Liver (tissue), 9 donors: ENCODE data around the gene RHOH. TPM values are rescaled to one million over a fixed set of nuclear protein-coding genes. Genes with fewer than 3 reads are reported as not detected.

Experiments used
- DNase-seq: peaks from one replicate; pipeline ENCODE4 v3.0.0-alpha.2; 2017; ENCODE audit warnings: low spot score
- H3K27ac ChIP-seq, 2 donors: one replicate each; pipeline ENCODE4 v1.7.0; 2013; ENCODE audit warnings: inconsistent platforms in 2 of 2, low read length in 2 of 2, control low read depth in 1 of 2, low read depth in 1 of 2, mild to moderate bottlenecking in 1 of 2
- H3K27me3 ChIP-seq, 4 donors: one replicate each; pipeline versions ENCODE4 v1.6.1 to v1.7.0; 2013; ENCODE audit warnings: low read length in 3 of 4, inconsistent platforms in 1 of 4, mild to moderate bottlenecking in 1 of 4, moderate library complexity in 1 of 4; ENCODE audit not compliant: control insufficient read depth in 4 of 4, insufficient read depth in 4 of 4
- H3K36me3 ChIP-seq, 4 donors: one replicate each; pipeline versions ENCODE4 v1.6.1 to v1.7.0; 2013; ENCODE audit warnings: low read length in 3 of 4, mild to moderate bottlenecking in 3 of 4, low read depth in 1 of 4, moderate library complexity in 1 of 4; ENCODE audit not compliant: control insufficient read depth in 4 of 4, insufficient read depth in 3 of 4
- H3K4me1 ChIP-seq, 4 donors: one replicate each; pipeline versions ENCODE4 v1.6.1 to v1.7.0; 2013; ENCODE audit warnings: low read length in 3 of 4, mild to moderate bottlenecking in 3 of 4, moderate library complexity in 1 of 4; ENCODE audit not compliant: control insufficient read depth in 4 of 4, insufficient read depth in 4 of 4
- H3K4me3 ChIP-seq, 3 donors: one replicate each; pipeline versions ENCODE4 v1.6.1 to v1.7.0; 2013; ENCODE audit warnings: low read length in 3 of 3, control low read depth in 1 of 3, low read depth in 1 of 3, mild to moderate bottlenecking in 1 of 3
- H3K9ac ChIP-seq, 2 donors: one replicate each; pipeline ENCODE4 v1.7.0; 2013; ENCODE audit warnings: low read length in 2 of 2, mild to moderate bottlenecking in 2 of 2, moderate library complexity in 2 of 2, control low read depth in 1 of 2, low read depth in 1 of 2
- H3K9me3 ChIP-seq, 4 donors: one replicate each; pipeline versions ENCODE4 v1.6.1 to v1.7.0; 2013; ENCODE audit warnings: low read length in 3 of 4; ENCODE audit not compliant: control insufficient read depth in 4 of 4
- CTCF ChIP-seq: fragments of 150-350 bp; IDR thresholded peaks from 2 replicates; pipeline ENCODE4 v1.5.1; 2017; ENCODE audit warnings: improper control_type of control experiment, low read depth, low read length; ENCODE audit not compliant: missing input control
- EGR1 ChIP-seq, 2 donors: IDR thresholded peaks; 2 replicates each; pipeline ENCODE4 v1.6.1; 2016 to 2018; ENCODE audit warnings: antibody characterized with exemption in 2 of 2, low read depth in 2 of 2
- FOXA1 ChIP-seq: IDR thresholded peaks from 2 replicates; pipeline ENCODE4 v1.6.1; 2016; ENCODE audit warnings: antibody characterized with exemption
- FOXA2 ChIP-seq: IDR thresholded peaks from 2 replicates; pipeline ENCODE4 v1.6.1; 2016; ENCODE audit warnings: antibody characterized with exemption
- GABPA ChIP-seq, 2 donors: IDR thresholded peaks in 1 of 2; conservative IDR thresholded peaks in 1 of 2; 2 replicates each; pipeline ENCODE4 v1.6.1; 2016; ENCODE audit warnings: antibody characterized with exemption in 2 of 2, mild to moderate bottlenecking in 1 of 2, moderate library complexity in 1 of 2
- HNF4A ChIP-seq, 2 donors: conservative IDR thresholded peaks; 2 replicates each; pipeline ENCODE4 v1.6.1; 2016; ENCODE audit warnings: antibody characterized with exemption in 2 of 2, mild to moderate bottlenecking in 2 of 2
- HNF4G ChIP-seq: IDR thresholded peaks from 2 replicates; pipeline ENCODE4 v1.6.1; 2016; ENCODE audit warnings: antibody characterized with exemption
- MAX ChIP-seq: IDR thresholded peaks from 2 replicates; pipeline ENCODE4 v1.6.1; 2016; ENCODE audit warnings: antibody characterized with exemption
- NR2F2 ChIP-seq: IDR thresholded peaks from 2 replicates; pipeline ENCODE4 v1.6.1; 2016; ENCODE audit warnings: antibody characterized with exemption
- RAD21 ChIP-seq, 2 donors: IDR thresholded peaks; 2 replicates each; pipeline ENCODE4 v1.6.1; 2016; ENCODE audit warnings: antibody characterized with exemption in 2 of 2, mild to moderate bottlenecking in 2 of 2
- REST ChIP-seq: IDR thresholded peaks from 2 replicates; pipeline ENCODE4 v1.6.1; 2016; ENCODE audit warnings: antibody characterized with exemption, mild to moderate bottlenecking
- SP1 ChIP-seq: IDR thresholded peaks from 2 replicates; pipeline ENCODE4 v1.6.1; 2018; ENCODE audit warnings: antibody characterized with exemption, mild to moderate bottlenecking
- TAF1 ChIP-seq: conservative IDR thresholded peaks from 2 replicates; pipeline ENCODE4 v1.6.1; 2016; ENCODE audit warnings: antibody characterized with exemption, mild to moderate bottlenecking
- YY1 ChIP-seq: IDR thresholded peaks from 2 replicates; pipeline ENCODE4 v1.6.1; 2016; ENCODE audit warnings: antibody characterized with exemption, mild to moderate bottlenecking
- ZBTB33 ChIP-seq: IDR thresholded peaks from 2 replicates; pipeline ENCODE4 v1.6.1; 2016; ENCODE audit warnings: antibody characterized with exemption
- WGBS: extraction: QIAGEN DNeasy Blood & Tissue Kit; methylation state at CpG from one replicate; pipeline ENCODE4 v1.1.7; 2013; 5-methylcytosine and 5-hydroxymethylcytosine counted together
- polyA plus RNA-seq, 2 donors: library from polyadenylated mRNA; stranded (reverse) in 1 of 2; unstranded in 1 of 2; fragments of 200-250 nt in 1 of 2; fragments of >200 nt in 1 of 2; fragmentation: Nextera tagmentation in 1 of 2; extraction: Ambion mirVana in 1 of 2; gene quantifications; one replicate each; pipeline versions ENCODE4 v1.2.1 to v1.2.3, GENCODE V29; 2013 to 2015
- total RNA-seq, 2 donors: library from RNA; depleted of rRNA; stranded (reverse); fragments of >200 nt; gene quantifications; one replicate each; pipeline ENCODE4 v1.2.3, GENCODE V29; 2014
- donor health status: healthy.
- donor health status: healthy.
- donor health status: healthy.
- donor health status: healthy.
- donor health status: healthy.

The RHOH gene
- total and polyA plus RNA-seq, 4 donors, result 0.56 to 2.3 (median 1.3) TPM

GRCh38 chr4:40196272-40196671 is 559 bp upstream of the RHOH start:
- no peak for TF ChIP-seq TAF1
- no peak for TF ChIP-seq REST
- no peak for TF ChIP-seq HNF4A (conservative IDR thresholded peaks at IDR 0.05)
- no peak for TF ChIP-seq NR2F2
- TF ChIP-seq YY1, result no peak
- TF ChIP-seq ZBTB33, result no peak
- TF ChIP-seq SP1, result no peak
- no peak for TF ChIP-seq GABPA (IDR thresholded peaks at IDR 0.05 in 1 of 2, conservative IDR thresholded peaks at IDR 0.05 in 1 of 2)
- no peak for TF ChIP-seq CTCF
- no peak for TF ChIP-seq MAX
- no peak for TF ChIP-seq HNF4G
- TF ChIP-seq RAD21 (IDR thresholded peaks at IDR 0.05), result no peak
- TF ChIP-seq FOXA1, result no peak
- TF ChIP-seq EGR1 (IDR thresholded peaks at IDR 0.05; ENCODE audit: low read depth in 2 of 2), result no peak
- no peak for TF ChIP-seq FOXA2
- no peak overlapping the region for H3K9ac ChIP-seq
- peak overlapping the region in 1 of 2 donors; percentile 31 for H3K27ac ChIP-seq

More at GRCh38 chr4:40196272-40196671, 559 bp upstream of the RHOH start:
- H3K4me1 ChIP-seq, result peaks cover 0 to 8% (median 3%) of the 10 kb centered on the region in 4 donors
- no peak for DNase-seq
- no peaks in the 10 kb centered on the region for H3K9me3 ChIP-seq
- no peak overlapping the region for H3K4me3 ChIP-seq
- H3K27me3 ChIP-seq, result no peaks in the 10 kb centered on the region
- H3K36me3 ChIP-seq, result no peaks in the 10 kb centered on the region
- 89% methylated on average over 8 of the region's 8 CpGs for WGBS
